ENCODE data around the gene RABIF. TPM values are rescaled to one million over a fixed set of nuclear protein-coding genes. Genes with fewer than 3 reads are reported as not detected.

RABIF gene
- total and polyA plus RNA-seq, 9 donors, result 4.3 to 7.3 (median 6.2) TPM

GRCh38 chr1:202857136-202857610 is 31.8 kb downstream of the RABIF start:
- Histone ChIP-seq H3K36me3 (ENCODE audit: control insufficient read depth, insufficient read depth, low read length) (no peaks in the 10 kb centered on the region), H3K4me3 (ENCODE audit: low read length) (no peak overlapping the region), H3K27me3 (ENCODE audit: control insufficient read depth, insufficient read depth, low read length) (no peaks in the 10 kb centered on the region), H3K27ac (ENCODE audit: low read length) (no peak overlapping the region), H3K4me1 (ENCODE audit: control insufficient read depth, insufficient read depth, low read length) (peaks cover 15% of the 10 kb centered on the region), H3K9me3 (replicated peaks; ENCODE audit: control insufficient read depth, low read depth, low read length) (no peaks in the 10 kb centered on the region)
- no peak for DNase-seq
- 71% methylated on average over 1 of the region's 4 CpGs for WGBS (ENCODE audit: insufficient coverage)

GRCh38 chr1:202856014-202856413 is 32.9 kb downstream of the RABIF start:
- H3K27me3 ChIP-seq (ENCODE audit: control insufficient read depth, insufficient read depth, low read length), result no peaks in the 10 kb centered on the region
- H3K36me3 ChIP-seq (ENCODE audit: control insufficient read depth, insufficient read depth, low read length), result no peaks in the 10 kb centered on the region
- H3K4me3 ChIP-seq (ENCODE audit: low read length), result no peak overlapping the region
- H3K27ac ChIP-seq (ENCODE audit: low read length), result no peak overlapping the region
- no CpG with 5 or more reads among the region's 2 CpGs for WGBS (ENCODE audit: insufficient coverage)
- H3K4me1 ChIP-seq (ENCODE audit: control insufficient read depth, insufficient read depth, low read length), result peaks cover 12% of the 10 kb centered on the region
- no peaks in the 10 kb centered on the region for H3K9me3 ChIP-seq (replicated peaks; ENCODE audit: control insufficient read depth, low read depth, low read length)
- DNase-seq, result no peak

- peaks cover 8% of the 10 kb centered on the region for H3K4me1 ChIP-seq (ENCODE audit: control insufficient read depth, insufficient read depth, low read length)
- no peak for DNase-seq
- no peak overlapping the region for H3K4me3 ChIP-seq (ENCODE audit: low read length)
- H3K36me3 ChIP-seq (ENCODE audit: control insufficient read depth, insufficient read depth, low read length), result no peaks in the 10 kb centered on the region
- no peaks in the 10 kb centered on the region for H3K27me3 ChIP-seq (ENCODE audit: control insufficient read depth, insufficient read depth, low read length)
- H3K27ac ChIP-seq (ENCODE audit: low read length), result no peak overlapping the region
- no peaks in the 10 kb centered on the region for H3K9me3 ChIP-seq (replicated peaks; ENCODE audit: control insufficient read depth, low read depth, low read length)
- 93% methylated on average over 8 of the region's 8 CpGs for WGBS (ENCODE audit: insufficient coverage)
Measured at GRCh38 chr1:202854787-202855186, 34.2 kb downstream of the RABIF start.

DNA sequence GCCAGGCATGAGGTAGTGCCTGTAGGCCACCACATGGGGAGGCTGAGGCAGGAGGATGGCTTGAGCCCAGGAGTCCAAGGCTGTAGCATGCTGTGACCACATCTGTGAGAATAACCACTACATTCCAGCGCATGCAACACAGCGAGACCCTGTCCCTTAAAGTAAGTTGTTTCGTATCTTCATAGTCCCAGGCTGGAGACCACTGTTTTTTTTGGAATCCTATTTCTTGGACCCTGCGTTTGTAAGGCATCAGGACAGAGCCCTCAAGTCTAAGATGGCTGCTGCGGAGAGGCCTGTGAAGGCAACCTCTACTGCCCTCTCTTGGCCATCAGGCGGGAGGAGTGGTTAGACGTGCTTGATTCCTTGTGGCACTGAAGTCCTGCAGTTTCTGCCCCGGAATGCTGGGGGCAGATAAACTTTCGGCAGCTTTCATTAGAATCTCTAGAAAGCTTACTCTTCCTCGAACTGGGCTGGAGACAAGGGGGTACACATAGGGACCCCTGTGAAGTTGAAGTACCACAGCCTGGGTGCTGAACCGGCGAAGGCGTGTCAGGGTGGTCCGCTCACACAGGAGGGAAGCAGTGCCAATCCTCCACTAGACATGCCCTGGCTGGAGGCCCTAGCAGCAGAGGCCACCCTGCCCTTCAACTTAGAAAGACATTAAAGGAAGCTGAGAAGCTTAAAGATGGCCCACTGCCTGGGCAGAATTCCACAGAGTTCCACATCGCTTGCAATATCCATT is 36.6 kb downstream of the RABIF start:
- no peak for DNase-seq
- WGBS (ENCODE audit: insufficient coverage), result 48% methylated on average over 10 of the region's 15 CpGs
- Histone ChIP-seq H3K27me3 (ENCODE audit: control insufficient read depth, insufficient read depth, low read length) (no peaks in the 10 kb centered on the region), H3K4me1 (ENCODE audit: control insufficient read depth, insufficient read depth, low read length) (peaks cover under 1% of the 10 kb centered on the region), H3K27ac (ENCODE audit: low read length) (no peak overlapping the region), H3K36me3 (ENCODE audit: control insufficient read depth, insufficient read depth, low read length) (no peaks in the 10 kb centered on the region), H3K4me3 (ENCODE audit: low read length) (no peak overlapping the region), H3K9me3 (replicated peaks; ENCODE audit: control insufficient read depth, low read depth, low read length) (no peaks in the 10 kb centered on the region)

GRCh38 chr1:202850593-202851362 is 38.2 kb downstream of the RABIF start:
- DNase-seq, result peak; percentile 20
- Histone ChIP-seq H3K27ac (ENCODE audit: low read length) (no peak overlapping the region), H3K27me3 (ENCODE audit: control insufficient read depth, insufficient read depth, low read length) (no peaks in the 10 kb centered on the region), H3K4me1 (ENCODE audit: control insufficient read depth, insufficient read depth, low read length) (no peaks in the 10 kb centered on the region), H3K36me3 (ENCODE audit: control insufficient read depth, insufficient read depth, low read length) (no peaks in the 10 kb centered on the region), H3K9me3 (replicated peaks; ENCODE audit: control insufficient read depth, low read depth, low read length) (no peaks in the 10 kb centered on the region), H3K4me3 (ENCODE audit: low read length) (no peak overlapping the region)
- WGBS (ENCODE audit: insufficient coverage), result 79% methylated on average over 5 of the region's 7 CpGs

DNA sequence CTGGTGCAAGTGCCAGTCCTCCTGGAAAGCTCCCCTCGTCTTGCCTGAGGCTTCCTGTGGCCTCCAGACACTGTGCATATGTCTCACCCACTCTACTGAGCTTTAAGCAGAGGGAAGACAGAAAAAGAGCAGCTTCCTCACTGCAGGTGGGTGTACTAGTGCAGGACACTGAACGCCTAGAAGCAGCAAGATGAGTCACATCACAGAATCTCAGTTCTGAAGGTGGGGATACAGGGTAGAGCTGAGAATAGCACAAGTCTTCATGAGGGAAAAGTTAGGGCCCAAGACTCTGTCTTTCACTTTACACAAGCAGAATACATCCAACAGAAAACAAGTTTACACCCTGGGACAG is 40.8 kb downstream of the RABIF start:
- H3K4me3 ChIP-seq (ENCODE audit: low read length), result no peak overlapping the region
- WGBS (ENCODE audit: insufficient coverage), result no CpG with 5 or more reads among the region's 2 CpGs
- H3K36me3 ChIP-seq (ENCODE audit: control insufficient read depth, insufficient read depth, low read length), result no peaks in the 10 kb centered on the region
- no peak overlapping the region for H3K27ac ChIP-seq (ENCODE audit: low read length)
- peaks cover 2% of the 10 kb centered on the region for H3K27me3 ChIP-seq (ENCODE audit: control insufficient read depth, insufficient read depth, low read length)
- no peak for DNase-seq
- H3K9me3 ChIP-seq (replicated peaks; ENCODE audit: control insufficient read depth, low read depth, low read length), result no peaks in the 10 kb centered on the region
- peaks cover 4% of the 10 kb centered on the region for H3K4me1 ChIP-seq (ENCODE audit: control insufficient read depth, insufficient read depth, low read length)

- 66% methylated on average over 3 of the region's 6 CpGs for WGBS (ENCODE audit: insufficient coverage)
- Histone ChIP-seq H3K27ac (ENCODE audit: low read length) (no peak overlapping the region), H3K4me1 (ENCODE audit: control insufficient read depth, insufficient read depth, low read length) (peaks cover 4% of the 10 kb centered on the region), H3K36me3 (ENCODE audit: control insufficient read depth, insufficient read depth, low read length) (no peaks in the 10 kb centered on the region), H3K27me3 (ENCODE audit: control insufficient read depth, insufficient read depth, low read length) (peaks cover 2% of the 10 kb centered on the region), H3K4me3 (ENCODE audit: low read length) (no peak overlapping the region), H3K9me3 (replicated peaks; ENCODE audit: control insufficient read depth, low read depth, low read length) (no peaks in the 10 kb centered on the region)
- DNase-seq, result no peak
Measured at GRCh38 chr1:202844935-202845334, 44.0 kb downstream of the RABIF start.

DNA sequence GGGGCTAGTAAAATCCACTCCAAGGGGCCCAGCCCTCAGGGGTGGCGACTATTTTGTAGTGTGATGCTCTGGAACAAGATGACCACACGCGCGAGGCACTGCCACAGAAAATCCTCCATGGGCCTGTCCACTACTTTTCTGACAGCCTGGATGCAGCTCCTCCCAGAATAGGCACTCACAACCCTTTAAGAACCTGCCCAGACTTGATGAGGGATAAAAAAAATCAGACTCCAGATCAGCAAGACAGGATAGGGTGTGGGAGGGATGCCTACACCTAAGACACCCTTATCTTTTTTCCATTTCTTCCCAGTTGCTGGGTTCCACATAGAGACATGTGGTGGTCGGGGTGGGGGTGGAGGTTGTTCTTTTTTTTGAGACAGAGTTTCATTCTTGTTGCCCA is 44.7 kb downstream of the RABIF start:
- Histone ChIP-seq H3K27me3 (ENCODE audit: control insufficient read depth, insufficient read depth, low read length) (peaks cover 2% of the 10 kb centered on the region), H3K9me3 (replicated peaks; ENCODE audit: control insufficient read depth, low read depth, low read length) (no peaks in the 10 kb centered on the region), H3K4me3 (ENCODE audit: low read length) (no peak overlapping the region), H3K36me3 (ENCODE audit: control insufficient read depth, insufficient read depth, low read length) (no peaks in the 10 kb centered on the region), H3K27ac (ENCODE audit: low read length) (no peak overlapping the region), H3K4me1 (ENCODE audit: control insufficient read depth, insufficient read depth, low read length) (peaks cover 4% of the 10 kb centered on the region)
- no peak for DNase-seq
- no CpG with 5 or more reads among the region's 5 CpGs for WGBS (ENCODE audit: insufficient coverage)

DNA sequence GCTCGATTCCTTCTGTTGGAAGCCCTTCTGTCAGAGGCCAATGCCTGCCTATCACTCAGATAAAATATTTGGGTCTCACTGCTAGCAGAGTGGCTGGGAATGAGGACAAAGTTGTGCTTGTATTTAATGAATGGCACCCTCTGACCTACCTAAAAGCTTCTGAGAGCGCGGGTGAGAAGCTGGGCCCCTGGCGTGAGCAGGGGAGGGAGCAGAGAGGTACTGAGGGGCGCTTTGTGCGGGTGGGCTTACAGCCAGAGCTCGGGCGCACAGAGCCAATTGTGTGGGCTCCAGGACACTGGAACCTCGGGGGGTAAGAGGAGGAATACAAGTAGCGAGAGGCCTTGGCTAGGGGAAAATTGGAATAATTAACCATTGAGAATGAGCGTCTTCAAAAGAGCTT is 45.9 kb downstream of the RABIF start:
- DNase-seq, result no peak
- peaks cover 4% of the 10 kb centered on the region for H3K4me1 ChIP-seq (ENCODE audit: control insufficient read depth, insufficient read depth, low read length)
- H3K36me3 ChIP-seq (ENCODE audit: control insufficient read depth, insufficient read depth, low read length), result no peaks in the 10 kb centered on the region
- no peak overlapping the region for H3K27ac ChIP-seq (ENCODE audit: low read length)
- WGBS (ENCODE audit: insufficient coverage), result 62% methylated on average over 9 of the region's 11 CpGs
- H3K4me3 ChIP-seq (ENCODE audit: low read length), result no peak overlapping the region
- H3K9me3 ChIP-seq (replicated peaks; ENCODE audit: control insufficient read depth, low read depth, low read length), result no peaks in the 10 kb centered on the region
- H3K27me3 ChIP-seq (ENCODE audit: control insufficient read depth, insufficient read depth, low read length), result peaks cover 2% of the 10 kb centered on the region

- DNase-seq, result no peak
- no peak overlapping the region for H3K4me3 ChIP-seq (ENCODE audit: low read length)
- WGBS (ENCODE audit: insufficient coverage), result no CpG with 5 or more reads among the region's 5 CpGs
- no peak overlapping the region for H3K27ac ChIP-seq (ENCODE audit: low read length)
- H3K36me3 ChIP-seq (ENCODE audit: control insufficient read depth, insufficient read depth, low read length), result no peaks in the 10 kb centered on the region
- no peaks in the 10 kb centered on the region for H3K4me1 ChIP-seq (ENCODE audit: control insufficient read depth, insufficient read depth, low read length)
- no peaks in the 10 kb centered on the region for H3K9me3 ChIP-seq (replicated peaks; ENCODE audit: control insufficient read depth, low read depth, low read length)
- H3K27me3 ChIP-seq (ENCODE audit: control insufficient read depth, insufficient read depth, low read length), result peaks cover 12% of the 10 kb centered on the region
Measured at GRCh38 chr1:202837746-202838262, 51.1 kb downstream of the RABIF start.
